KMS-11 (cell line): Measurements from ENCODE around the gene GATA6.

ENCODE experiments used
- H2AFZ ChIP-seq: fragments of 200-600 bp; sonication (generic); 2 replicates; pipeline ENCODE4 v1.6.1; 2016; ENCODE audit warnings: antibody characterized with exemption, mixed run types, low read depth
- H3K27ac ChIP-seq: fragments of 200-600 bp; sonication (generic); 2 replicates; pipeline ENCODE4 v1.6.1; 2016; ENCODE audit warnings: mild to moderate bottlenecking, mixed run types
- H3K27me3 ChIP-seq: fragments of 200-600 bp; sonication (generic); 2 replicates; pipeline ENCODE4 v1.6.1; 2017; ENCODE audit warnings: mild to moderate bottlenecking, low read depth, mixed run types, moderate library complexity; ENCODE audit not compliant: insufficient read depth
- H3K36me3 ChIP-seq: fragments of 200-600 bp; sonication (generic); 2 replicates; pipeline ENCODE4 v1.6.1; 2017; ENCODE audit warnings: mild to moderate bottlenecking, mixed run types; ENCODE audit not compliant: insufficient read depth
- H3K4me1 ChIP-seq: fragments of 200-600 bp; sonication (generic); 2 replicates; pipeline ENCODE4 v1.6.1; 2016; ENCODE audit warnings: mild to moderate bottlenecking, low read depth, mixed run types; ENCODE audit not compliant: poor library complexity, severe bottlenecking
- H3K4me2 ChIP-seq: fragments of 200-600 bp; sonication (generic); 2 replicates; pipeline ENCODE4 v1.7.0; 2016; ENCODE audit warnings: mild to moderate bottlenecking, mixed run types
- H3K4me3 ChIP-seq: fragments of 200-600 bp; sonication (generic); IDR thresholded peaks from 2 replicates; pipeline ENCODE4 v1.6.1; 2017; ENCODE audit warnings: low read depth, low read length, mixed read lengths; ENCODE audit not compliant: insufficient read depth
- H3K79me2 ChIP-seq: fragments of 200-600 bp; sonication (generic); 2 replicates; pipeline ENCODE4 v1.6.1; 2016; ENCODE audit warnings: low read depth, mixed run types; ENCODE audit not compliant: insufficient read depth
- H3K9ac ChIP-seq: fragments of 200-600 bp; sonication (generic); 2 replicates; pipeline ENCODE4 v1.6.1; 2016; ENCODE audit warnings: mild to moderate bottlenecking, mixed run types
- H4K20me1 ChIP-seq: fragments of 200-600 bp; sonication (generic); 2 replicates; pipeline ENCODE4 v1.6.1; 2016; ENCODE audit warnings: mild to moderate bottlenecking, mixed run types; ENCODE audit not compliant: insufficient read depth
- CTCF ChIP-seq: fragments of 200-600 bp; sonication (generic); conservative IDR thresholded peaks from 2 replicates; pipeline ENCODE4 v1.6.1; 2017; ENCODE audit warnings: low read depth, mild to moderate bottlenecking, antibody characterized with exemption, low read length, moderate library complexity, mixed read lengths

Gene GATA6

GRCh38 chr18:22169011-22169888 lies at the start of gene GATA6:
Gene GATA6, plus strand, starts transcription at chr18:22169589. Its CDS starts 1,556 bp downstream, at chr18:22171145.
- Histone ChIP-seq H3K4me1 (peaks cover 5% of the 10 kb centered on the region), H3K4me3 (no peak within 1 kb of the TSS), H3K79me2 (no peaks in the 10 kb centered on the region), H3K27ac (peak within 1 kb of the TSS; percentile 18; the same call in 1 of the 2 replicates), H4K20me1 (no peaks in the 10 kb centered on the region), H3K4me2 (peak within 1 kb of the TSS; percentile 91), H3K36me3 (no peaks in the 10 kb centered on the region), H2AFZ (peak within 1 kb of the TSS; percentile 100), H3K9ac (peak within 1 kb of the TSS; percentile 44; the same call in 1 of the 2 replicates), H3K27me3 (peaks cover 8% of the 10 kb centered on the region; the same call in 1 of the 2 replicates)
- peak; percentile 53 for TF ChIP-seq CTCF

GRCh38 chr18:22124970-22125369 lies 44.4 kb upstream of the GATA6 start:
- Histone ChIP-seq H3K4me1 (no peaks in the 10 kb centered on the region), H3K27ac (no peak overlapping the region), H3K9ac (no peak overlapping the region), H3K36me3 (no peaks in the 10 kb centered on the region), H3K79me2 (no peaks in the 10 kb centered on the region), H4K20me1 (no peaks in the 10 kb centered on the region), H3K27me3 (no peaks in the 10 kb centered on the region), H3K4me3 (no peak overlapping the region), H2AFZ (no peak overlapping the region), H3K4me2 (no peak overlapping the region)
- TF ChIP-seq CTCF: no peak

- H2AFZ ChIP-seq: no peak overlapping the region
- H3K27ac ChIP-seq: no peak overlapping the region
- H4K20me1 ChIP-seq: no peaks in the 10 kb centered on the region
- TF ChIP-seq CTCF: no peak
- H3K9ac ChIP-seq: no peak overlapping the region
- no peaks in the 10 kb centered on the region for H3K79me2 ChIP-seq
- no peaks in the 10 kb centered on the region for H3K27me3 ChIP-seq
- no peak overlapping the region for H3K4me2 ChIP-seq
- H3K4me3 ChIP-seq: no peak overlapping the region
- peaks cover 10% of the 10 kb centered on the region for H3K4me1 ChIP-seq
- H3K36me3 ChIP-seq: no peaks in the 10 kb centered on the region
Observed at GRCh38 chr18:22128954-22129353, 40.4 kb upstream of the GATA6 start.

- Histone ChIP-seq H3K27ac (no peak overlapping the region), H3K4me2 (no peak overlapping the region), H4K20me1 (no peaks in the 10 kb centered on the region), H3K4me3 (no peak overlapping the region), H3K9ac (no peak overlapping the region), H3K27me3 (no peaks in the 10 kb centered on the region), H3K79me2 (no peaks in the 10 kb centered on the region), H3K36me3 (no peaks in the 10 kb centered on the region), H3K4me1 (peaks cover 10% of the 10 kb centered on the region), H2AFZ (no peak overlapping the region)
- no peak for TF ChIP-seq CTCF
Observed at GRCh38 chr18:22129778-22130177, 39.6 kb upstream of the GATA6 start.
